Parathyroid adenoma (tissue), 2 donors: ENCODE data around the gene GNPDA1.
A peak's percentile ranks its signal among the peaks of the same experiment; 100 is the strongest.

Experiments
- H2AFZ ChIP-seq: fragments of 300-600 bp; sonication (generic); one replicate; pipeline ENCODE4 v1.7.0; 2017; ENCODE audit warnings: antibody characterized with exemption, mild to moderate bottlenecking
- H3K27ac ChIP-seq: fragments of 300-600 bp; sonication (generic); one replicate; pipeline ENCODE4 v1.7.0; 2017
- H3K27me3 ChIP-seq: fragments of 300-600 bp; sonication (generic); one replicate; pipeline ENCODE4 v1.7.0; 2017; ENCODE audit warnings: low read length; ENCODE audit not compliant: control insufficient read depth, insufficient read depth
- H3K36me3 ChIP-seq: fragments of 300-600 bp; sonication (generic); one replicate; pipeline ENCODE4 v1.7.0; 2017; ENCODE audit warnings: low read length; ENCODE audit not compliant: control insufficient read depth, insufficient read depth
- H3K4me1 ChIP-seq: fragments of 300-600 bp; sonication (generic); one replicate; pipeline ENCODE4 v1.7.0; 2017; ENCODE audit warnings: control low read depth
- H3K4me2 ChIP-seq: fragments of 300-600 bp; sonication (generic); one replicate; pipeline ENCODE4 v1.7.0; 2017; ENCODE audit warnings: low read length
- H3K4me3 ChIP-seq: fragments of 300-600 bp; sonication (generic); one replicate; pipeline ENCODE4 v1.7.0; 2017; ENCODE audit warnings: low read depth, low read length
- H3K79me2 ChIP-seq: fragments of 300-600 bp; sonication (generic); one replicate; pipeline ENCODE4 v1.7.0; 2017; ENCODE audit warnings: control low read depth
- H3K9ac ChIP-seq: fragments of 300-600 bp; sonication (generic); one replicate; pipeline ENCODE4 v1.7.0; 2017; ENCODE audit warnings: mild to moderate bottlenecking
- H3K9me3 ChIP-seq: fragments of 300-600 bp; sonication (generic); one replicate; pipeline ENCODE4 v1.7.0; 2017; ENCODE audit warnings: low read length; ENCODE audit not compliant: control insufficient read depth
- CTCF ChIP-seq: fragments of 300-600 bp; sonication (generic); IDR thresholded peaks from one replicate; pipeline ENCODE4 v1.7.0; 2017; ENCODE audit warnings: antibody characterized with exemption, mild to moderate bottlenecking
- donor health status: primary hyperparathyroidism.

The GNPDA1 gene

GRCh38 chr5:141973871-141974595 lies 38.8 kb downstream of the GNPDA1 start:
- no peaks in the 10 kb centered on the region for H3K9me3 ChIP-seq
- H3K4me3 ChIP-seq: no peak overlapping the region
- H3K27ac ChIP-seq: no peak overlapping the region
- H3K4me2 ChIP-seq: no peak overlapping the region
- no peak for TF ChIP-seq CTCF
- H3K79me2 ChIP-seq: peaks cover 42% of the 10 kb centered on the region
- no peaks in the 10 kb centered on the region for H3K36me3 ChIP-seq
- H3K27me3 ChIP-seq: no peaks in the 10 kb centered on the region
- no peak overlapping the region for H2AFZ ChIP-seq
- H3K4me1 ChIP-seq: peaks cover 12% of the 10 kb centered on the region
- no peak overlapping the region for H3K9ac ChIP-seq

GRCh38 chr5:141969783-141970771 lies 42.8 kb downstream of the GNPDA1 start:
- peaks cover 22% of the 10 kb centered on the region for H3K79me2 ChIP-seq
- H3K4me3 ChIP-seq: peak overlapping the region; percentile 76
- peak overlapping the region; percentile 92 for H3K4me2 ChIP-seq
- H3K4me1 ChIP-seq: peaks cover 16% of the 10 kb centered on the region
- peak overlapping the region; percentile 87 for H2AFZ ChIP-seq
- TF ChIP-seq CTCF: no peak
- H3K9ac ChIP-seq: peak overlapping the region; percentile 82
- peak overlapping the region; percentile 96 for H3K27ac ChIP-seq
- no peaks in the 10 kb centered on the region for H3K36me3 ChIP-seq
- no peaks in the 10 kb centered on the region for H3K27me3 ChIP-seq
- H3K9me3 ChIP-seq: no peaks in the 10 kb centered on the region

- no peaks in the 10 kb centered on the region for H3K36me3 ChIP-seq
- H3K27me3 ChIP-seq: no peaks in the 10 kb centered on the region
- H3K4me1 ChIP-seq: peaks cover 16% of the 10 kb centered on the region
- peak within 1 kb of the TSS; percentile 92 for H3K4me2 ChIP-seq
- H3K79me2 ChIP-seq: peaks cover 15% of the 10 kb centered on the region
- H2AFZ ChIP-seq: peak within 1 kb of the TSS; percentile 87
- H3K9me3 ChIP-seq: no peaks in the 10 kb centered on the region
- peak; percentile 98 for TF ChIP-seq CTCF
- peak within 1 kb of the TSS; percentile 96 for H3K27ac ChIP-seq
- H3K9ac ChIP-seq: peak within 1 kb of the TSS; percentile 82
- peak within 1 kb of the TSS; percentile 76 for H3K4me3 ChIP-seq
These were observed 43.8 kb downstream of the GNPDA1 start, which contains the start of gene RNF14 for GRCh38 chr5:141968914-141969608. RNF14 (plus strand) TSS chr5:141969105; CDS start chr5:141973589, 4,484 bp downstream.

- H3K36me3 ChIP-seq: no peaks in the 10 kb centered on the region
- peaks cover 16% of the 10 kb centered on the region for H3K4me1 ChIP-seq
- H3K9me3 ChIP-seq: no peaks in the 10 kb centered on the region
- H3K79me2 ChIP-seq: no peaks in the 10 kb centered on the region
- H3K9ac ChIP-seq: no peak overlapping the region
- H3K27ac ChIP-seq: no peak overlapping the region
- no peaks in the 10 kb centered on the region for H3K27me3 ChIP-seq
- no peak overlapping the region for H3K4me2 ChIP-seq
- TF ChIP-seq CTCF: no peak
- H2AFZ ChIP-seq: no peak overlapping the region
- no peak overlapping the region for H3K4me3 ChIP-seq
These were observed 45.9 kb downstream of the GNPDA1 start for GRCh38 chr5:141966963-141967333.
